SJSA1 (cell line): ENCODE measurements around the gene PCDHGB3. TPM values are rescaled to one million over a fixed set of nuclear protein-coding genes. Genes with fewer than 3 reads are reported as not detected.
"Not testable (repeated sequence)": the region's sequence is repeated elsewhere in the genome, so short reads cannot be mapped to it uniquely, and the experiment has no call there.

Experiments used
- DNase-seq, 2 experiments: peaks; one replicate each; pipeline ENCODE4 v3.0.0-alpha.2; 2015 to 2020; ENCODE audit warnings: low spot score in 2 of 2, low read depth in 1 of 2
- H3K27ac ChIP-seq: fragments of 250-450 bp; sonication (Bioruptor Pico); 2 replicates; pipeline ENCODE4 v1.5.1; 2020; ENCODE audit warnings: mild to moderate bottlenecking, moderate library complexity
- H3K27me3 ChIP-seq: fragments of 250-450 bp; sonication (Bioruptor Pico); replicated peaks from 2 replicates; pipeline ENCODE4 v1.5.1; 2020; ENCODE audit warnings: mild to moderate bottlenecking, moderate library complexity
- H3K36me3 ChIP-seq: fragments of 250-450 bp; sonication (Bioruptor Pico); 2 replicates; pipeline ENCODE4 v1.5.1; 2020; ENCODE audit warnings: mild to moderate bottlenecking
- H3K4me1 ChIP-seq: fragments of 250-450 bp; sonication (Bioruptor Pico); replicated peaks from 2 replicates; pipeline ENCODE4 v1.6.1; 2021; ENCODE audit warnings: mild to moderate bottlenecking
- H3K4me3 ChIP-seq: fragments of 250-450 bp; sonication (Bioruptor Pico); 2 replicates; pipeline ENCODE4 v1.5.1; 2020; ENCODE audit warnings: mild to moderate bottlenecking
- H3K9me3 ChIP-seq: fragments of 250-450 bp; sonication (Bioruptor Pico); replicated peaks from 2 replicates; pipeline ENCODE4 v1.5.1; 2020; ENCODE audit warnings: mild to moderate bottlenecking
- total RNA-seq: library from RNA; depleted of rRNA; stranded (reverse); fragments of >200 nt; shearing (Covaris generic); gene quantifications from 2 replicates; pipeline ENCODE4 v1.2.3, GENCODE V29; 2014

PCDHGB3 gene
- total RNA-seq, 1 experiment from 2014 or later: 1.1 TPM

DNA sequence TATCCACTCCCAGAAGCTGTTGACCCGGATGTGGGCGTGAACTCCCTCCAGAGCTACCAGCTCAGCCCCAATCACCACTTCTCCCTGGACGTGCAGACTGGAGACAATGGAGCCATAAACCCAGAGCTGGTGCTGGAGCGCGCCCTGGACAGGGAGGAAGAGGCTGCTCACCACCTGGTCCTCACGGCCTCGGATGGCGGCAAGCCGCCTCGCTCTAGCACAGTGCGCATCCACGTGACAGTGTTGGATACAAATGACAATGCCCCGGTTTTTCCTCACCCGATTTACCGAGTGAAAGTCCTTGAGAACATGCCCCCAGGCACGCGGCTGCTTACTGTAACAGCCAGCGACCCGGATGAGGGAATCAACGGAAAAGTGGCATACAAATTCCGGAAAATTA is 23.2 kb downstream of the PCDHGB3 start:
- Histone ChIP-seq H3K36me3 (no peaks in the 10 kb centered on the region), H3K27me3 (no peaks in the 10 kb centered on the region), H3K27ac (no peak overlapping the region), H3K4me3 (no peak overlapping the region), H3K9me3 (peaks cover 39% of the 10 kb centered on the region), H3K4me1 (no peaks in the 10 kb centered on the region)
- DNase-seq: no peak

DNA sequence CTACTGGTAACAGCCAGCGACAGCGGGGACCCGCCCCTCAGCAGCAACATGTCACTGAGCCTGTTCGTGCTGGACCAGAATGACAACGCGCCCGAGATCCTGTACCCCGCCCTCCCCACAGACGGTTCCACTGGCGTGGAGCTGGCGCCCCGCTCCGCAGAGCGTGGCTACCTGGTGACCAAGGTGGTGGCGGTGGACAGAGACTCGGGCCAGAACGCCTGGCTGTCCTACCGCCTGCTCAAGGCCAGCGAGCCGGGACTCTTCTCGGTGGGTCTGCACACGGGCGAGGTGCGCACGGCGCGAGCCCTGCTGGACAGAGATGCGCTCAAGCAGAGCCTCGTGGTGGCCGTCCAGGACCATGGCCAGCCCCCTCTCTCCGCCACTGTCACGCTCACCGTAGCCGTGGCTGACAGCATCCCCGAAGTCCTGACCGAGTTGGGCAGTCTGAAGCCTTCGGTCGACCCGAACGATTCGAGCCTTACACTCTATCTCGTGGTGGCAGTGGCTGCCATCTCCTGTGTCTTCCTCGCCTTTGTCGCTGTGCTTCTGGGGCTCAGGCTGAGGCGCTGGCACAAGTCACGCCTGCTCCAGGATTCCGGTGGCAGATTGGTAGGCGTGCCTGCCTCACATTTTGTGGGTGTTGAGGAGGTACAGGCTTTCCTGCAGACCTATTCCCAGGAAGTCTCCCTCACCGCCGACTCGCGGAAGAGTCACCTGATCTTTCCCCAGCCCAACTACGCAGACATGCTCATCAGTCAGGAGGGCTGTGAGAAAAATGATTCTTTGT is 24.6 kb downstream of the PCDHGB3 start:
- H3K27me3 ChIP-seq, H3K36me3 ChIP-seq, H3K27ac ChIP-seq, H3K4me1 ChIP-seq, H3K4me3 ChIP-seq, DNase-seq: not testable (repeated sequence)
- H3K9me3 ChIP-seq: peaks cover 39% of the 10 kb centered on the region

DNA sequence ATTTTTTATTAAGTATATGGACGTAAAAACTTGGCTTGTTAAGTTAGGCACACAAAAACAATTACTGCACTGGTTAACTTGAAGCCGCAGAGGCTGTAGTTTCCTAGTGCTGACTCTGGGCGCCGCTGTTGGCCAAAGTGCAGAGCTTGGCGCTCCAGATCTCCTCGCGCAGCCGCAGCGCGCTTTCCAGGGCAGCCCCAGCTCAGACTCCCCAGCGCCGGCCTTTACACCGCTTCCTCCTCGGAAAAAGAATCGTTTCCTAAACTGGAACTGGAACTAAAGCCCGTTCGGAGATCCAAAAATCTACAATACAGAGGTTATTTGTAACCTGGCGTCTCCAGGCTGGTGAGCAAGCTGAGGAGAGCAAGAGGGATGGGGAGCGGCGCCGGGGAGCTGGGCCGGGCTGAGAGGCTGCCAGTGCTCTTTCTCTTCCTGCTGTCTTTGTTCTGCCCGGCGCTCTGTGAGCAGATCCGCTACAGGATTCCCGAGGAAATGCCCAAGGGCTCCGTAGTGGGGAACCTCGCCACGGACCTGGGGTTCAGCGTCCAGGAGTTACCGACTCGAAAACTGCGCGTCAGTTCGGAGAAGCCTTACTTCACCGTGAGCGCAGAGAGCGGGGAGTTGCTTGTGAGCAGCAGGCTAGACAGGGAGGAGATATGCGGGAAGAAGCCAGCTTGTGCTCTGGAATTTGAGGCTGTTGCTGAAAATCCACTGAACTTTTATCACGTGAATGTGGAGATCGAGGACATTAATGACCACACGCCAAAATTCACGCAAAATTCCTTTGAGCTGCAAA is 27.9 kb downstream of the PCDHGB3 start, which contains the start of gene PCDHGB5:
Gene PCDHGB5, plus strand, starts transcription at position 192 of the 796 bp plus-strand sequence. Its CDS starts 181 bp downstream, at position 373.
- H3K27me3 ChIP-seq, H3K27ac ChIP-seq, H3K4me1 ChIP-seq, H3K36me3 ChIP-seq, H3K4me3 ChIP-seq, DNase-seq: not testable (repeated sequence)
- H3K9me3 ChIP-seq: peaks cover 41% of the 10 kb centered on the region

DNA sequence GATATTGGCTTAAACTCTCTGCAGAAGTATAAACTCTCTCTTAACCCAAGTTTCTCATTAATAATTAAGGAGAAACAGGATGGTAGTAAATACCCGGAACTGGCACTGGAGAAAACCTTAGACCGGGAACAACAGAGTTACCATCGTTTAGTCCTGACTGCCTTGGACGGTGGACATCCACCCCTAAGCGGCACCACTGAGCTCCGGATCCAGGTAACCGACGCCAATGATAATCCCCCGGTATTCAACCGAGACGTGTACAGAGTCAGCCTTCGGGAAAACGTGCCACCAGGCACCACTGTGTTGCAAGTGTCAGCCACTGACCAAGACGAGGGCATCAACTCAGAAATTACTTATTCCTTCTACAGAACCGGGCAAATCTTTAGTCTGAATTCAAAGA is 28.6 kb downstream of the PCDHGB3 start:
- peaks cover 40% of the 10 kb centered on the region for H3K9me3 ChIP-seq
- H3K36me3 ChIP-seq: no peaks in the 10 kb centered on the region
- DNase-seq: no peak
- no peak overlapping the region for H3K27ac ChIP-seq
- H3K4me3 ChIP-seq: no peak overlapping the region
- no peaks in the 10 kb centered on the region for H3K27me3 ChIP-seq
- no peaks in the 10 kb centered on the region for H3K4me1 ChIP-seq

DNA sequence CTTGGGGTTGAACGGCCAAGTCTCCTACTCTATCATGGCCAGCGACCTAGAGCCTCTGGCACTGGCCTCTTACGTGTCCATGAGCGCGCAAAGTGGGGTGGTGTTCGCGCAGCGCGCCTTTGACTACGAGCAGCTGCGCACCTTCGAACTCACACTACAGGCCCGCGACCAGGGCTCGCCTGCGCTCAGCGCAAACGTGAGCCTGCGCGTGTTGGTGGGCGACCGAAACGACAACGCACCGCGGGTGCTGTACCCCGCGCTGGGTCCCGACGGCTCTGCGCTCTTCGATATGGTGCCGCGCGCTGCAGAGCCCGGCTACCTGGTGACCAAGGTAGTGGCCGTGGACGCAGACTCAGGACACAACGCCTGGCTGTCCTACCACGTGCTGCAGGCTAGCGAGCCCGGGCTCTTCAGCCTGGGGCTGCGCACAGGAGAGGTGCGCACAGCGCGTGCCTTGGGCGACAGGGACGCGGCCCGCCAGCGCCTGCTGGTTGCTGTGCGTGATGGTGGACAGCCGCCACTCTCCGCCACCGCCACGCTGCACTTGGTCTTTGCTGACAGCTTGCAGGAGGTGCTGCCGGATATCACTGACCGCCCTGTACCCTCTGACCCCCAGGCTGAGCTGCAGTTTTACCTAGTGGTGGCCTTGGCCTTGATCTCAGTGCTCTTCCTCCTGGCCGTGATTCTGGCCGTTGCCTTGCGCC is 29.7 kb downstream of the PCDHGB3 start:
- H3K27me3 ChIP-seq: no peaks in the 10 kb centered on the region
- peaks cover 31% of the 10 kb centered on the region for H3K9me3 ChIP-seq
- DNase-seq: no peak
- H3K36me3 ChIP-seq: no peaks in the 10 kb centered on the region
- H3K27ac ChIP-seq: no peak overlapping the region
- no peak overlapping the region for H3K4me3 ChIP-seq
- no peaks in the 10 kb centered on the region for H3K4me1 ChIP-seq

DNA sequence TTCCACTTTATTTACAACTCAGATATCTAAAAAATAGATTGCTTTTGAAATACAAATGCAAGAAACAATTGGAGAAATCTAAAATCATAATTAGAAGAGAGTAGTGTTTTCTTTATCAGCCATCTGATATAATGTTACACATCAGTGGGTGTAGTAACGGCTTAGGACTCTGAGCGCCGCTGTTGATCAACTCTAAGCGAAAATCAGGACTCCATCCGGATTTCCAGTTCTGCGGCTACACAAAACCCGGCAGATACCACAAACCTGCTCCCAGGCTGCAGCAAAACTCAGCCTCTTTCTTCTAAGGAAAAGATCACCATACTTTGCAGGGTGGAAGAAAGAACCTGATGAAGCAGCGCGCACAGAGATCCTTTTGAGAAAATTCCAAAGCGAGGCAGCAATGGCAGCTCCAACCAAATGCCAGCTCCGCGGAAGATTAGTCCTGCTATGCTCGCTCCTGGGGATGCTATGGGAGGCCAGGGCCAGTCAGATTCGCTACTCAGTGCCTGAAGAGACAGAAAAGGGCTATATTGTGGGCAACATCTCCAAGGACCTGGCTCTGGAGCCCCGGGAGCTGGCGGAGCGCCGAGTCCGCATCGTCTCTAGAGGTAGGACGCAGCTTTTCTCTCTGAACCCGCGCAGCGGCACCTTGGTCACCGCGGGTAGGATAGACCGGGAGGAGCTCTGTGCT is 32.7 kb downstream of the PCDHGB3 start, which contains the start of gene PCDHGA9:
Gene PCDHGA9, plus strand, starts transcription at position 226 of the 691 bp plus-strand sequence. Its CDS starts 175 bp downstream, at position 401.
- Histone ChIP-seq H3K36me3 (no peaks in the 10 kb centered on the region), H3K27me3 (no peaks in the 10 kb centered on the region), H3K4me1 (no peaks in the 10 kb centered on the region), H3K27ac (no peak within 1 kb of the TSS), H3K4me3 (no peak within 1 kb of the TSS), H3K9me3 (peaks cover 20% of the 10 kb centered on the region)
- DNase-seq: no peak

DNA sequence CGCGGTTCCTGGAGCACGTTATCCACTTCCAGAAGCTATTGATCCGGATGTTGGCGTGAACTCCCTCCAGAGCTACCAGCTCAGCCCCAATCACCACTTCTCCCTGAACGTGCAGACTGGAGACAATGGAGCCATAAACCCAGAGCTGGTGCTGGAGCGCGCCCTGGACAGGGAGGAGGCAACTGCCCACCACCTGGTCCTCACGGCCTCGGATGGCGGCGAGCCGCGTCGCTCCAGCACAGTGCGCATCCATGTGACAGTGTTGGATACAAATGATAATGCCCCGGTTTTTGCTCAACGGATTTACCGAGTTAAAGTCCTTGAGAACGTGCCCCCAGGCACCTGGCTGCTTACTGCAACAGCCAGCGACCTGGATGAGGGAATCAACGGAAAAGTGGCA is 33.3 kb downstream of the PCDHGB3 start:
- peaks cover 21% of the 10 kb centered on the region for H3K9me3 ChIP-seq
- no peaks in the 10 kb centered on the region for H3K36me3 ChIP-seq
- no peak overlapping the region for H3K27ac ChIP-seq
- no peak for DNase-seq
- H3K27me3 ChIP-seq: no peaks in the 10 kb centered on the region
- no peak overlapping the region for H3K4me3 ChIP-seq
- H3K4me1 ChIP-seq: no peaks in the 10 kb centered on the region

DNA sequence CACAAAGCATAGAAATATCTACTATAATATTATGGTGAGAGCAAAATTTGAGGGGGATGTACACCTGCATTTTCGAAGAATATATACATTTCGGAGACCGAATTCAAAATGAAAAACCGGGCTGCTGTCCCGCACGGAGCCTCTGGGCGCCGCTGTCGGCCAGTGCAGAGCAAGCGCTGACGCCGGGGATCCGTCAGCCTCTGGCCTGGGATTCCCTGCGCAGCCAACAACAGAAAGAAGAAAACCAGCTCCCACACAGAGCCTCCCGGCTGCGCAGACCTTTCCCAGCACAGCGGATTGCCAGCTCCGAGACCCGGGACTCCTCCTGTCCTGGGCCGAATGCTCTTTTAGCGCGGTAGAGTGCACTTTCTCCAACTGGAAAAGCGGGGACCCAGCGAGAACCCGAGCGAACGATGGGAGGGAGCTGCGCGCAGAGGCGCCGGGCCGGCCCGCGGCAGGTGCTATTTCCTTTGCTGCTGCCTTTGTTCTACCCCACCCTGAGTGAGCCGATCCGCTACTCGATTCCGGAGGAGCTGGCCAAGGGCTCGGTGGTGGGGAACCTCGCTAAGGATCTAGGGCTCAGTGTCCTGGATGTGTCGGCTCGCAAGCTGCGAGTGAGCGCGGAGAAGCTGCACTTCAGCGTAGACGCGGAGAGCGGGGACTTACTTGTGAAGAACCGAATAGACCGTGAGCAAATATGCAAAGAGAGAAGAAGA is 37.9 kb downstream of the PCDHGB3 start, which contains the start of gene PCDHGB6:
Gene PCDHGB6, plus strand, starts transcription at position 232 of the 716 bp plus-strand sequence. Its CDS starts 182 bp downstream, at position 414.
- not testable (repeated sequence) for H3K36me3 ChIP-seq, H3K4me3 ChIP-seq, H3K4me1 ChIP-seq, DNase-seq, H3K27me3 ChIP-seq, H3K27ac ChIP-seq
- peaks cover 14% of the 10 kb centered on the region for H3K9me3 ChIP-seq

DNA sequence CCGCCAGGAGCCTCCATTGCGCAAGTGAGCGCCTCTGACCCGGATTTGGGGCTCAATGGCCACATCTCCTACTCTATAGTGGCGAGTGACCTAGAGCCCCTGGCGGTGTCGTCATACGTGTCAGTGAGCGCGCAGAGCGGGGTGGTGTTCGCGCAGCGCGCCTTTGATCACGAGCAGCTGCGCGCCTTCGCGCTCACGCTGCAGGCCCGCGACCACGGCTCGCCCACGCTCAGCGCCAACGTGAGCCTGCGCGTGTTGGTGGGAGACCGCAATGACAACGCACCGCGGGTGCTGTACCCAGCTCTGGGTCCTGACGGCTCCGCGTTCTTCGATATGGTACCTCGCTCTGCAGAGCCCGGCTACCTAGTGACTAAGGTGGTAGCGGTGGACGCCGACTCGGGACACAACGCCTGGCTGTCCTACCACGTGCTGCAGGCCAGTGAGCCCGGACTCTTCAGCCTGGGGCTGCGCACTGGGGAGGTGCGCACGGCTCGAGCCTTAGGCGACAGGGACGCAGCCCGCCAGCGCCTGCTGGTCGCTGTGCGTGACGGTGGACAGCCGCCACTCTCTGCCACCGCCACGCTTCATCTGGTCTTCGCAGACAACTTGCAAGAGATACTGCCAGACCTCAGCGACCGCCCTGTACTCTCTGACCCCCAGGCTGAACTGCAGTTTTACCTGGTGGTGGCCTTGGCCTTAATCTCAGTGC is 39.7 kb downstream of the PCDHGB3 start:
- H3K4me3 ChIP-seq: no peak overlapping the region
- H3K9me3 ChIP-seq: peaks cover 17% of the 10 kb centered on the region
- H3K4me1 ChIP-seq: no peaks in the 10 kb centered on the region
- H3K27ac ChIP-seq: no peak overlapping the region
- H3K36me3 ChIP-seq: no peaks in the 10 kb centered on the region
- H3K27me3 ChIP-seq: no peaks in the 10 kb centered on the region
- no peak for DNase-seq

DNA sequence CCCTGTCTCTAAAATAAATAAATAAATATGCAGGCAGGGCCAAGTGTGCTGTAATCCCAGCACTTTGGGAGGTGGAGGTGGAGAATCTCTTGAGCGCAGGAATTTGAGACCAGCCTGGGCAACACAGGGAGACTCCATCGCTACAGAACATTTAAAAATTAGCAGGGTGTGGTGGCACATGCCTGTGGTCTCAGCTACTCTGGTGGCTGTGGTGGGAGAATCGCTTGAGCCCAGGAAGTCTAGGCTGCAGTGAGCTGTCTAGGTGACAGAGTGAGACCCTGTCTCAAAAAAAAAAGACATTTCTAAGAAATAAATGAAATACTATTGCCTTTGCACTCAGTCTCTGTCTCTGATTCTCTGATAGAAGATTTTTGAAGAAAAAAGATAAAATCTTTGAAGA is 41.5 kb downstream of the PCDHGB3 start:
- DNase-seq: peak in 1 of 2 experiments; percentile 9
- H3K4me1 ChIP-seq: no peaks in the 10 kb centered on the region

DNA sequence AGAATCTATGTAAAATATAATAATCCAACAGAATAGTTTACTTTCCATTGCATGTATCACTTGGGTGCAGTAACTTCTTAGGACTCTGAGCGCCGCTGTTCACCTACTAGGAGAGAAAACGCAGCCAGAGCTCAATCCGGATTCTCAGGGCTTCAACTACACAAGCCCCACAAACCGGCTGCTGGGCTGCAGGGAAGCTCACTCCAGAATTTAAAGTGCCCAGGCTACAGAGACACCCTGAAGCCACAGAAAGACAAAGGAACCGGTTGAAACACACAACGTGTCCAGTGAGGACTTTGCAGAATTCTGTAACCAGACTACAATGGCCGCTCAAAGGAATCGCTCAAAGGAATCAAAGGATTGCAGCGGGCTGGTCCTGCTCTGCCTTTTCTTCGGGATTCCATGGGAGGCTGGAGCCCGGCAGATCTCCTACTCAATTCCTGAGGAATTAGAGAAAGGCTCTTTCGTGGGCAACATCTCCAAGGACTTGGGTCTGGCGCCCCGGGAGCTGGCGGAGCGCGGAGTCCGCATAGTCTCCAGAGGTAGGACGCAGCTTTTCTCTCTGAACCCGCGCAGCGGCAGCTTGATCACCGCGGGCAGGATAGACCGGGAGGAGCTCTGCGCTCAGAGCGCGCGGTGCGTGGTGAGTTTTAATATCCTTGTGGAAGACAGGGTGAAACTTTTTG is 43.0 kb downstream of the PCDHGB3 start, which contains the start of gene PCDHGA10:
Gene PCDHGA10, plus strand, starts transcription at position 134 of the 686 bp plus-strand sequence. Its CDS starts 189 bp downstream, at position 323.
- peak in 1 of 2 experiments; percentile 37 for DNase-seq
- Histone ChIP-seq H3K4me3 (0 out of 2 replicates have a peak within 1 kb of the TSS, but pooled peaks have one; percentile 4), H3K27me3 (no peaks in the 10 kb centered on the region), H3K4me1 (no peaks in the 10 kb centered on the region), H3K36me3 (no peaks in the 10 kb centered on the region), H3K27ac (no peak within 1 kb of the TSS), H3K9me3 (peaks cover 14% of the 10 kb centered on the region)

More for the DNA sequence above, 41.5 kb downstream of the PCDHGB3 start:
- Histone ChIP-seq H3K9me3 (peaks cover 17% of the 10 kb centered on the region), H3K4me3 (no peak overlapping the region), H3K27me3 (no peaks in the 10 kb centered on the region), H3K27ac (no peak overlapping the region), H3K36me3 (no peaks in the 10 kb centered on the region)
